Measurements from ENCODE around the gene OCRL.

Gene OCRL

DNA sequence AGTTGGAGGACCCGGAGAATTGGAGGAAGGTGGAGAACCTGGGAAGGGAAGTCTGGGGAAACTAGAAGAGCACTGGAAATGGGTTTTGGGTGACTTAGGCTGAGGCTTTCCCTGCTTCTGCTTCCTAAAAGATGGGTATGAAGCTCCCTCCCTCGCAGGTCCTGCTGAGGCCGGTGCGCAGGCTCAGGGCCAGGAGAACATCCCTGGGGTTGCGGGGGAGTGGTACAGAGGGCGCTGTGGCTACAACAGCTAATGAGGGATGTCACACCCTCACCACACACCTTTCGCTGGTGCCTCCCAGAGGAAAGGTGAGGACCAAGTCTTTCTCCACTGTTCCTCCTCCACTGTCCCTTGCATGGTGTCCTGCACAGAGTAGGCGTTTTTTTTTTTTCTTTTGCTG lies 98.9 kb downstream of the OCRL start:
- no peak for DNase-seq

DNA sequence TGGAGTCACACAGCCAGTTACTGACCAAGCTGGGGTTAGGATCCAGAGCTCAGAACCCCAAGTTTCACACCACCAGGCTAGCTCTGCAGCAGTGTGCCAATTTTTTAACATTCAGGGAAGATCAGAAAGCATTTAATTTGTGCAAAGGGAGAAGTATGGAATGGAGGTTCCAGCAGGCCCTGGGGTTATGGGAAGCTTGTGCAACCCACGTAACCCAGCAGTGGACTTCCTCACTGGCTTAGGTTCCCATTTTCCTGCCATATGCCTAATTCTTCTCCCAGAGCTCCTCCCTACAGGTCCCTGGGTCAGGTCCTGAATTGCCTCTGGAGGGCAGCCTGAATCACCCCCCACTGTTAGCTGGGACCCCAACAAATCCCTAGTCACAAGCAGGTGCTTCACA lies 100.7 kb downstream of the OCRL start:
- no peak for DNase-seq

DNA sequence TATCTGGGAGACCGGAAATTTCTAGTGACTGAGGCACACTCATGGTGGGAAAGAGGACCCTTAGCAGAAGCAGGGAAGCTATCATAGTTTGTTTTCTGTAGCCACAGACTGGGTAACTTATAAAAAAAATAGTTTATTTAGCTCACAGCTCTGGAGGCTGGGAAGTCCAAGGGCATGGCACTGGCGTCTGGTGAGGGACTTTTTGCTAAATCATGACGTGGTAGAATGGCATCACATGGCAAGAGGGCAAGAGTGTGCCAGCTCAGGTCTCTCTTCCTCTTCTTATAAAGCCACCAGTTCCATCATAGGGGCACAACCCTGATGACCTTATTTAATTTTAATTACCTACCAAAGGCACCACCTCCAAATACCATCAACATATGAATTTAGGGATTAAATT lies 101.4 kb downstream of the OCRL start:
- DNase-seq, result no peak

DNA sequence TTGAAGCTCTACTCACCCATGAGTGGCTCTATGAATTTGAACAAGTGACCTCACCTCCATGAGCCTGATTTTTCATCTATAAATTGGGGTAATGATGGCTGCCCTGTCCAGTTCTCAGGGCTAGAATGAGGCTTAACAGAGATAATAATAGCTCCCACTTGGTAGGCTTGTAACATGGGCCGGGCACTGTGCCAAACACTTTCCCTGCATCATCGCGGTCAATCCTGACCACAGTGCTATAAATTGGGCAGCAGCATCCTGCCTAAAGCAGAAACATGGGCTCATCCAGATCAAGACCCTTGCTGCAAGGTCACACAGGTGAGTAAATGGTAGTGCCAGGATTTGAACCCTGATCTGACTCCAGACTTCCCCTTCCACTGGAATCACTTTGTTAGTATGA lies 101.9 kb downstream of the OCRL start:
- no peak for DNase-seq

Measured in amniotic stem cell (primary cell).